Measurements from ENCODE around the gene TCF3.

DNA sequence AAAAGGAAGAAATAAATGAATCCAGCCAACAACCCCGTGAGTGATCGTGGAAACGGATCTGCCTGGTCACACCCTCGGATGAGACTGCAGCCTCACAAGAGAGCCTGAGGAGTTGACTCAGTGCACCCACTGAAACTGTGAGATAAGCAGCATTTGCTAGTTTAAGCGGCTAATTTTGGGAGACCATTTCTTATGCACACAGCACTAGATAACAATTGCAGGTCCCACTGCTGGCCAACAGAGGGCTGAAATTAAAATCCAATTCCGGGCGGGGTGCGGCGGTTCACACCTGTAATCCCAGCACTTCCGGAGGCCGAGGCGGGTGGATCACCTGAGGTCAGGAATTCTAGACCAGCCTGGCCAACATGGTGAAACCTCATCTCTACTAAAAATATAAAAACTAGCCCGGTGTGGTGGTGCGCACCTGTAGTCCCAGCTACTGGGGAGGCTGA is 50.8 kb downstream of the TCF3 start:
- no peak for TF ChIP-seq POLR2AphosphoS5 (IDR thresholded peaks at IDR 0.05; ENCODE audit: low read depth, low read length)
- no peak for TF ChIP-seq POLR2A (IDR thresholded peaks at IDR 0.05; ENCODE audit: low read depth, low read length)
